Endodermal cell (in vitro differentiated cells): Measurements from ENCODE around the gene PSMD12. TPM values are rescaled to one million over a fixed set of nuclear protein-coding genes. Genes with fewer than 3 reads are reported as not detected.
A peak's percentile ranks its signal among the peaks of the same experiment; 100 is the strongest.
"Not testable (repeated sequence)": the region's sequence is repeated elsewhere in the genome, so short reads cannot be mapped to it uniquely, and the experiment has no call there.

Source experiments
- DNase-seq: peaks from one replicate; pipeline ENCODE4 v3.0.0-alpha.2; 2017
- H3K27ac ChIP-seq: 2 replicates; pipeline ENCODE4 v1.5.1; 2013; ENCODE audit warnings: mild to moderate bottlenecking, low read depth, low read length, moderate library complexity
- H3K27me3 ChIP-seq: 2 replicates; pipeline ENCODE4 v1.6.1; 2013; ENCODE audit warnings: mild to moderate bottlenecking, low read length, moderate library complexity; ENCODE audit not compliant: insufficient read depth, control insufficient read depth, poor library complexity, severe bottlenecking
- H3K36me3 ChIP-seq: 2 replicates; pipeline ENCODE4 v1.7.0; 2013; ENCODE audit warnings: mild to moderate bottlenecking, low read length, moderate library complexity; ENCODE audit not compliant: control insufficient read depth, insufficient read depth
- H3K4me1 ChIP-seq: one replicate; pipeline ENCODE4 v1.7.0; 2013; ENCODE audit warnings: low read length; ENCODE audit not compliant: control insufficient read depth, insufficient read depth
- H3K4me3 ChIP-seq: 2 replicates; pipeline ENCODE4 v1.5.1; 2013; ENCODE audit warnings: mild to moderate bottlenecking, low read length, moderate library complexity
- H3K9ac ChIP-seq: 2 replicates; pipeline ENCODE4 v1.6.1; 2013; ENCODE audit warnings: mild to moderate bottlenecking, low read length, moderate library complexity; ENCODE audit not compliant: poor library complexity, severe bottlenecking; ENCODE audit errors: extremely low read depth
- H3K9me3 ChIP-seq: 2 replicates; pipeline ENCODE4 v1.6.1; 2013; ENCODE audit warnings: mild to moderate bottlenecking, low read length, moderate library complexity; ENCODE audit not compliant: control insufficient read depth
- H3K27ac Mint-ChIP-seq: 2 replicates; pipeline ENCODE4 v1.8.0; 2020; ENCODE audit warnings: mixed read lengths
- H3K27me3 Mint-ChIP-seq: 2 replicates; pipeline ENCODE4 v1.8.0; 2021; ENCODE audit warnings: mild to moderate bottlenecking, mixed read lengths; ENCODE audit not compliant: insufficient read depth
- H3K36me3 Mint-ChIP-seq: 2 replicates; pipeline ENCODE4 v1.8.0; 2020; ENCODE audit warnings: low read depth, mixed read lengths
- H3K4me1 Mint-ChIP-seq: 2 replicates; pipeline ENCODE4 v1.8.0; 2020; ENCODE audit warnings: mixed read lengths
- H3K4me3 Mint-ChIP-seq: 2 replicates; pipeline ENCODE4 v1.8.0; 2020; ENCODE audit warnings: mild to moderate bottlenecking, moderate library complexity, mixed read lengths
- H3K9me3 Mint-ChIP-seq: 2 replicates; pipeline ENCODE4 v1.8.0; 2020; ENCODE audit warnings: mild to moderate bottlenecking, mixed read lengths
- WGBS, 2 experiments: methylation state at CpG; one replicate each; pipeline versions ENCODE4 v1.1.5 to v1.1.7; 2013; ENCODE audit warnings: missing lambda C conversion rate in 2 of 2, mixed read lengths in 1 of 2; ENCODE audit not compliant: insufficient coverage in 1 of 2, insufficient read length in 1 of 2; 5-methylcytosine and 5-hydroxymethylcytosine counted together
- total RNA-seq, 2 donors: library from RNA; stranded (reverse); fragmentation: NEBNext Ultra II Directional in 1 of 2; extraction: Animal tissue kit (Norgen Biotek cat#: 25700) in 1 of 2; gene quantifications; 2 replicates in 1 of 2; 3 replicates in 1 of 2; pipeline ENCODE4 v1.2.1, GENCODE V29; 2021
- TF ChIP-seq, protein P1 (sequence below): fragments of 200-600 bp; sonication (generic); conservative IDR thresholded peaks from 2 replicates; pipeline ENCODE4 v1.5.0; 2021; ENCODE audit warnings: antibody characterized with exemption, mild to moderate bottlenecking

PSMD12 gene
- total RNA-seq, 2 donors from 2014 or later, result 70.9 to 71.7 TPM

DNA sequence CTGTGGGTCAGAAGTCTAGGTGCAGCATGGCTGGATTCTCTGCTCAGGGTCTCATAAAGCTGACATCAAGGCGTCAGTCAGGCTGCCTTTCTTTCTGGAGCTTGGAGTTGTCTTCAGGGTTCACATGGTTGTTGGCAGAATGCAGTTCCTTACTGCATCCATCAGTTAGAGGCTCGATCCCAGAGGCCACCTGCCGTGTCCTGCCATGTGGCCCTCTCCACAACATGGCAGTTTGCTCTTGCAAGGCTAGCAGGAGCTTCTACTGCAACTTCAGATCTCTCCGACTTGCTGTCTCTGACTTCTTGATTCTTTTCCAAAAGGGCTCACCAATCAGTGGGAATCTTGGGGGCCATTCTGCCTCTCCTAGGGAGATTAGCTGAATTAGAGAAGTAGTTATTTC, 22.6 kb upstream of the PSMD12 start:
- no peak overlapping the region for H3K4me3 Mint-ChIP-seq
- WGBS, 2 experiments, result 92 to 93% methylated on average over 4 of the region's 4 CpGs

DNA sequence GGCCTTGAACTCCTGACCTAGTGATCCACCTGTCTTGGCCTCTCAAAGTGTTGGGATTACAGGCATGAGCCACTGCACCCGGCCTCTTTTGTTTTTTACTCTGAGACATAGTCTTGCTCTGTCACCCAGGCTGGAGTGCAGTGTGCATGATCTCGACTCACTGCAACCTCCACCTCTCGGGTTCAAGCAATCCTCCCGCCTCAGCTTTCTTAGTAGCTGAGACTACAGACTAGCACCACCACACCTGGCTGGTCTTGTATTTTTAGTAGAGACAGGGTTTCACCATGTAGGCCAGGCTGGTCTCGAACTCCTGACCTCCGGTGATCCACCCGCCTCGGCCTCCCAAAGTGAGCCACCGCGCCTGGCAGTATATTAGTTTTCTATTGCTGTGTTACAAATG, 22.2 kb upstream of the PSMD12 start:
- H3K9me3 Mint-ChIP-seq, H3K4me1 ChIP-seq, H3K4me3 Mint-ChIP-seq, H3K4me3 ChIP-seq, H3K9ac ChIP-seq, H3K27me3 Mint-ChIP-seq, H3K27me3 ChIP-seq, H3K36me3 ChIP-seq, H3K9me3 ChIP-seq, H3K27ac ChIP-seq, H3K27ac Mint-ChIP-seq: not testable (repeated sequence)
- H3K4me1 Mint-ChIP-seq, result peaks cover 18% of the 10 kb centered on the region
- 91 to 95% methylated on average over 5 to 10 of the region's 10 CpGs for WGBS, 2 experiments
- DNase-seq, result peak; percentile 15
- peaks cover 16% of the 10 kb centered on the region for H3K36me3 Mint-ChIP-seq

More for the DNA sequence above, 22.6 kb upstream of the PSMD12 start:
- Histone ChIP-seq H3K36me3 (peaks cover 3% of the 10 kb centered on the region), H3K4me1 (peaks cover 9% of the 10 kb centered on the region), H3K9ac (no peak overlapping the region), H3K27me3 (no peaks in the 10 kb centered on the region), H3K4me3 (no peak overlapping the region), H3K9me3 (peaks cover 7% of the 10 kb centered on the region), H3K27ac (no peak overlapping the region)
- DNase-seq, result no peak
- TF ChIP-seq, protein P1, sequence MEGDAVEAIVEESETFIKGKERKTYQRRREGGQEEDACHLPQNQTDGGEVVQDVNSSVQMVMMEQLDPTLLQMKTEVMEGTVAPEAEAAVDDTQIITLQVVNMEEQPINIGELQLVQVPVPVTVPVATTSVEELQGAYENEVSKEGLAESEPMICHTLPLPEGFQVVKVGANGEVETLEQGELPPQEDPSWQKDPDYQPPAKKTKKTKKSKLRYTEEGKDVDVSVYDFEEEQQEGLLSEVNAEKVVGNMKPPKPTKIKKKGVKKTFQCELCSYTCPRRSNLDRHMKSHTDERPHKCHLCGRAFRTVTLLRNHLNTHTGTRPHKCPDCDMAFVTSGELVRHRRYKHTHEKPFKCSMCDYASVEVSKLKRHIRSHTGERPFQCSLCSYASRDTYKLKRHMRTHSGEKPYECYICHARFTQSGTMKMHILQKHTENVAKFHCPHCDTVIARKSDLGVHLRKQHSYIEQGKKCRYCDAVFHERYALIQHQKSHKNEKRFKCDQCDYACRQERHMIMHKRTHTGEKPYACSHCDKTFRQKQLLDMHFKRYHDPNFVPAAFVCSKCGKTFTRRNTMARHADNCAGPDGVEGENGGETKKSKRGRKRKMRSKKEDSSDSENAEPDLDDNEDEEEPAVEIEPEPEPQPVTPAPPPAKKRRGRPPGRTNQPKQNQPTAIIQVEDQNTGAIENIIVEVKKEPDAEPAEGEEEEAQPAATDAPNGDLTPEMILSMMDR, result no peak
- H3K9me3 Mint-ChIP-seq, result peaks cover 7% of the 10 kb centered on the region
- H3K36me3 Mint-ChIP-seq, result peaks cover 13% of the 10 kb centered on the region
- no peak overlapping the region for H3K27ac Mint-ChIP-seq
- peaks cover 18% of the 10 kb centered on the region for H3K4me1 Mint-ChIP-seq
- no peaks in the 10 kb centered on the region for H3K27me3 Mint-ChIP-seq

DNA sequence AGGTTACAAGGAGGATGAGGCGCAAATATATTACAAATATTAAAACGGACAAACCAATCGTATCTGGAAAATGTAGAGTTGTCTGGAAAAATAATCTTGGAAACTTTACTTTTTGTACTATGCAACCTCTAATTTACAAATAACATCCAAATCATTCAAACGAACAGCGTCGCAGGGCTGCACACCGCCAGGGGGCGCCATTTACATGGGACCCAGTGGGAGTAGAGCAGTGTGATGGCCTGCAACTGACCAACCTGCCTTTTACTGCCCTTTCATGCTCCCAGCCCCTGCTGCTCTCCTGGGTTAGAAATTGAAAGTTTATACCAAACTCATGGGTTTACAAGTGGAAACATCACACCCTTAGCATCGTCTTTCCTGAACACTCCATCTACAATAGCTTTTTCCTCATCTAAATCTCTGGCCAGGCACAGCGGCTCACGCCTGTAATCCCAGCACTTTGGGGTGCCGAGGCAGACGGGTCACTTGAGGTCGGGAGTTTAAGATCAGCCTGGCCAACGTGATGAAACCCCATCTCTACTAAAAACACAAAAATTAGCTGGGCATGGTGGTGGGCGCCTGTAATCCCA, 20.7 kb upstream of the PSMD12 start:
- no peak overlapping the region for H3K9ac ChIP-seq
- Mint-ChIP-seq H3K27me3 (no peaks in the 10 kb centered on the region), H3K27ac (no peak overlapping the region), H3K36me3 (peaks cover 20% of the 10 kb centered on the region), H3K4me1 (peaks cover 18% of the 10 kb centered on the region), H3K9me3 (peaks cover 7% of the 10 kb centered on the region), H3K4me3 (no peak overlapping the region)
- 67 to 72% methylated on average over 12 to 16 of the region's 16 CpGs for WGBS, 2 experiments
- H3K27me3 ChIP-seq, result no peaks in the 10 kb centered on the region
- peak; percentile 92 for DNase-seq
- H3K36me3 ChIP-seq, result peaks cover 11% of the 10 kb centered on the region
- H3K4me1 ChIP-seq, result peaks cover 9% of the 10 kb centered on the region
- H3K27ac ChIP-seq, result no peak overlapping the region
- TF ChIP-seq, protein P1, result peak; percentile 100
- H3K4me3 ChIP-seq, result no peak overlapping the region
- H3K9me3 ChIP-seq, result peaks cover 7% of the 10 kb centered on the region
